Sigmoid colon (tissue), 4 donors: ENCODE data around the gene MTM1.

Experiments
- EP300 ChIP-seq, 4 donors: sonication (generic); formaldehyde crosslinking; IDR thresholded peaks; one replicate each; pipeline ENCODE4 v1.6.1; 2017; ENCODE audit warnings: antibody characterized with exemption in 4 of 4
- POLR2A ChIP-seq, 2 donors: fragments of 450-650 bp; IDR thresholded peaks; one replicate each; pipeline ENCODE4 v1.6.1; 2016; ENCODE audit warnings: antibody characterized with exemption in 2 of 2, mild to moderate bottlenecking in 2 of 2, moderate library complexity in 2 of 2
- TF ChIP-seq, protein P1 (sequence below), 4 experiments: fragments of 450-650 bp in 3 of 4; fragments of 200-600 bp in 1 of 4; IDR thresholded peaks; one replicate each; pipeline ENCODE4 v1.5.1; 2016 to 2019; ENCODE audit warnings: antibody characterized with exemption in 4 of 4, mild to moderate bottlenecking in 3 of 4, moderate library complexity in 2 of 4

DNA sequence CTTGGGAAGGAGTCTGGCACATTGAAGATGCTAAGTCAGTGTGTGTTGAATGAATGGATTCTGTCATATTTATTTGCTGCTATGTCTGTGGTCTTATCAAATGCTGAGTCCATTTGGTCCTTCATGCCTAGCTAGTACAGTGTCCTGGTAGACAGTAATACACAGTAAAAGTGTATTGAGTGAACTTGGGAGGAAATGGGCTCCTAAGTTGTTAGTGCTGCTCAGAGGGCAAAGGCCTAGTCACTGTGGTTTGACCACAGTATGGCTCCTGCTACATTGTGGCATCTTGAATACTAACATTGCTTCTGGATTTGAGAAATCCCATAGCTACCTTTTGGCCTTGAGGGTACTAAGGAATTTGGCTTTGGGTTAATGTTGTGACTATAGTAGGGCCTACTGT lies 33.9 kb downstream of the MTM1 start:
- TF ChIP-seq, protein P1, sequence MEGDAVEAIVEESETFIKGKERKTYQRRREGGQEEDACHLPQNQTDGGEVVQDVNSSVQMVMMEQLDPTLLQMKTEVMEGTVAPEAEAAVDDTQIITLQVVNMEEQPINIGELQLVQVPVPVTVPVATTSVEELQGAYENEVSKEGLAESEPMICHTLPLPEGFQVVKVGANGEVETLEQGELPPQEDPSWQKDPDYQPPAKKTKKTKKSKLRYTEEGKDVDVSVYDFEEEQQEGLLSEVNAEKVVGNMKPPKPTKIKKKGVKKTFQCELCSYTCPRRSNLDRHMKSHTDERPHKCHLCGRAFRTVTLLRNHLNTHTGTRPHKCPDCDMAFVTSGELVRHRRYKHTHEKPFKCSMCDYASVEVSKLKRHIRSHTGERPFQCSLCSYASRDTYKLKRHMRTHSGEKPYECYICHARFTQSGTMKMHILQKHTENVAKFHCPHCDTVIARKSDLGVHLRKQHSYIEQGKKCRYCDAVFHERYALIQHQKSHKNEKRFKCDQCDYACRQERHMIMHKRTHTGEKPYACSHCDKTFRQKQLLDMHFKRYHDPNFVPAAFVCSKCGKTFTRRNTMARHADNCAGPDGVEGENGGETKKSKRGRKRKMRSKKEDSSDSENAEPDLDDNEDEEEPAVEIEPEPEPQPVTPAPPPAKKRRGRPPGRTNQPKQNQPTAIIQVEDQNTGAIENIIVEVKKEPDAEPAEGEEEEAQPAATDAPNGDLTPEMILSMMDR (IDR thresholded peaks at IDR 0.05): no peak
- TF ChIP-seq POLR2A (IDR thresholded peaks at IDR 0.05) (no peak), EP300 (IDR thresholded peaks at IDR 0.05) (no peak)
